Liver (tissue), 9 donors: ENCODE data around the gene ZRANB1. TPM values are rescaled to one million over a fixed set of nuclear protein-coding genes. Genes with fewer than 3 reads are reported as not detected.

Source experiments
- DNase-seq: peaks from one replicate; pipeline ENCODE4 v3.0.0-alpha.2; 2017; ENCODE audit warnings: low spot score
- H3K27ac ChIP-seq, 2 donors: one replicate each; pipeline ENCODE4 v1.7.0; 2013; ENCODE audit warnings: inconsistent platforms in 2 of 2, low read length in 2 of 2, control low read depth in 1 of 2, low read depth in 1 of 2, mild to moderate bottlenecking in 1 of 2
- H3K27me3 ChIP-seq, 4 donors: one replicate each; pipeline versions ENCODE4 v1.6.1 to v1.7.0; 2013; ENCODE audit warnings: low read length in 3 of 4, inconsistent platforms in 1 of 4, mild to moderate bottlenecking in 1 of 4, moderate library complexity in 1 of 4; ENCODE audit not compliant: control insufficient read depth in 4 of 4, insufficient read depth in 4 of 4
- H3K36me3 ChIP-seq, 4 donors: one replicate each; pipeline versions ENCODE4 v1.6.1 to v1.7.0; 2013; ENCODE audit warnings: low read length in 3 of 4, mild to moderate bottlenecking in 3 of 4, low read depth in 1 of 4, moderate library complexity in 1 of 4; ENCODE audit not compliant: control insufficient read depth in 4 of 4, insufficient read depth in 3 of 4
- H3K4me1 ChIP-seq, 4 donors: one replicate each; pipeline versions ENCODE4 v1.6.1 to v1.7.0; 2013; ENCODE audit warnings: low read length in 3 of 4, mild to moderate bottlenecking in 3 of 4, moderate library complexity in 1 of 4; ENCODE audit not compliant: control insufficient read depth in 4 of 4, insufficient read depth in 4 of 4
- H3K4me3 ChIP-seq, 3 donors: one replicate each; pipeline versions ENCODE4 v1.6.1 to v1.7.0; 2013; ENCODE audit warnings: low read length in 3 of 3, control low read depth in 1 of 3, low read depth in 1 of 3, mild to moderate bottlenecking in 1 of 3
- H3K9ac ChIP-seq, 2 donors: one replicate each; pipeline ENCODE4 v1.7.0; 2013; ENCODE audit warnings: low read length in 2 of 2, mild to moderate bottlenecking in 2 of 2, moderate library complexity in 2 of 2, control low read depth in 1 of 2, low read depth in 1 of 2
- H3K9me3 ChIP-seq, 4 donors: one replicate each; pipeline versions ENCODE4 v1.6.1 to v1.7.0; 2013; ENCODE audit warnings: low read length in 3 of 4; ENCODE audit not compliant: control insufficient read depth in 4 of 4
- EGR1 ChIP-seq, 2 donors: IDR thresholded peaks; 2 replicates each; pipeline ENCODE4 v1.6.1; 2016 to 2018; ENCODE audit warnings: antibody characterized with exemption in 2 of 2, low read depth in 2 of 2
- FOXA1 ChIP-seq: IDR thresholded peaks from 2 replicates; pipeline ENCODE4 v1.6.1; 2016; ENCODE audit warnings: antibody characterized with exemption
- FOXA2 ChIP-seq: IDR thresholded peaks from 2 replicates; pipeline ENCODE4 v1.6.1; 2016; ENCODE audit warnings: antibody characterized with exemption
- GABPA ChIP-seq, 2 donors: IDR thresholded peaks in 1 of 2; conservative IDR thresholded peaks in 1 of 2; 2 replicates each; pipeline ENCODE4 v1.6.1; 2016; ENCODE audit warnings: antibody characterized with exemption in 2 of 2, mild to moderate bottlenecking in 1 of 2, moderate library complexity in 1 of 2
- HNF4A ChIP-seq, 2 donors: conservative IDR thresholded peaks; 2 replicates each; pipeline ENCODE4 v1.6.1; 2016; ENCODE audit warnings: antibody characterized with exemption in 2 of 2, mild to moderate bottlenecking in 2 of 2
- HNF4G ChIP-seq: IDR thresholded peaks from 2 replicates; pipeline ENCODE4 v1.6.1; 2016; ENCODE audit warnings: antibody characterized with exemption
- JUND ChIP-seq, 2 donors: IDR thresholded peaks; 2 replicates each; pipeline ENCODE4 v1.6.1; 2016; ENCODE audit warnings: antibody characterized with exemption in 2 of 2
- NR2F2 ChIP-seq: IDR thresholded peaks from 2 replicates; pipeline ENCODE4 v1.6.1; 2016; ENCODE audit warnings: antibody characterized with exemption
- RAD21 ChIP-seq, 2 donors: IDR thresholded peaks; 2 replicates each; pipeline ENCODE4 v1.6.1; 2016; ENCODE audit warnings: antibody characterized with exemption in 2 of 2, mild to moderate bottlenecking in 2 of 2
- RXRA ChIP-seq, 2 donors: IDR thresholded peaks; 2 replicates each; pipeline ENCODE4 v1.6.1; 2017 to 2018; ENCODE audit warnings: antibody characterized with exemption in 2 of 2, mild to moderate bottlenecking in 1 of 2
- SP1 ChIP-seq: IDR thresholded peaks from 2 replicates; pipeline ENCODE4 v1.6.1; 2018; ENCODE audit warnings: antibody characterized with exemption, mild to moderate bottlenecking
- TAF1 ChIP-seq: conservative IDR thresholded peaks from 2 replicates; pipeline ENCODE4 v1.6.1; 2016; ENCODE audit warnings: antibody characterized with exemption, mild to moderate bottlenecking
- YY1 ChIP-seq: IDR thresholded peaks from 2 replicates; pipeline ENCODE4 v1.6.1; 2016; ENCODE audit warnings: antibody characterized with exemption, mild to moderate bottlenecking
- WGBS: extraction: QIAGEN DNeasy Blood & Tissue Kit; methylation state at CpG from one replicate; pipeline ENCODE4 v1.1.7; 2013; 5-methylcytosine and 5-hydroxymethylcytosine counted together
- polyA plus RNA-seq, 2 donors: library from polyadenylated mRNA; stranded (reverse) in 1 of 2; unstranded in 1 of 2; fragments of 200-250 nt in 1 of 2; fragments of >200 nt in 1 of 2; fragmentation: Nextera tagmentation in 1 of 2; extraction: Ambion mirVana in 1 of 2; gene quantifications; one replicate each; pipeline versions ENCODE4 v1.2.1 to v1.2.3, GENCODE V29; 2013 to 2015
- total RNA-seq, 2 donors: library from RNA; depleted of rRNA; stranded (reverse); fragments of >200 nt; gene quantifications; one replicate each; pipeline ENCODE4 v1.2.3, GENCODE V29; 2014
- TF ChIP-seq, protein P1 (sequence below): IDR thresholded peaks from 2 replicates; pipeline ENCODE4 v1.6.1; 2016; ENCODE audit warnings: antibody characterized with exemption, mild to moderate bottlenecking
- TF ChIP-seq, protein P2 (sequence below): IDR thresholded peaks from 2 replicates; pipeline ENCODE4 v1.6.1; 2016; ENCODE audit warnings: antibody characterized with exemption
- TF ChIP-seq, protein P3 (sequence below): IDR thresholded peaks from 2 replicates; pipeline ENCODE4 v1.6.1; 2016; ENCODE audit warnings: antibody characterized with exemption
- TF ChIP-seq, protein P4 (sequence below): IDR thresholded peaks from 2 replicates; pipeline ENCODE4 v1.6.1; 2016; ENCODE audit warnings: antibody characterized with exemption
- TF ChIP-seq, protein P5 (sequence below): fragments of 150-350 bp; IDR thresholded peaks from 2 replicates; pipeline ENCODE4 v1.5.1; 2017; ENCODE audit warnings: improper control_type of control experiment, low read depth, low read length; ENCODE audit not compliant: missing input control
- donor health status: healthy.
- donor health status: healthy.
- donor health status: healthy.
- donor health status: healthy.
- donor health status: healthy.

ZRANB1 gene
- total and polyA plus RNA-seq, 4 donors = 6.2 to 32.5 (median 14.4) TPM

DNA sequence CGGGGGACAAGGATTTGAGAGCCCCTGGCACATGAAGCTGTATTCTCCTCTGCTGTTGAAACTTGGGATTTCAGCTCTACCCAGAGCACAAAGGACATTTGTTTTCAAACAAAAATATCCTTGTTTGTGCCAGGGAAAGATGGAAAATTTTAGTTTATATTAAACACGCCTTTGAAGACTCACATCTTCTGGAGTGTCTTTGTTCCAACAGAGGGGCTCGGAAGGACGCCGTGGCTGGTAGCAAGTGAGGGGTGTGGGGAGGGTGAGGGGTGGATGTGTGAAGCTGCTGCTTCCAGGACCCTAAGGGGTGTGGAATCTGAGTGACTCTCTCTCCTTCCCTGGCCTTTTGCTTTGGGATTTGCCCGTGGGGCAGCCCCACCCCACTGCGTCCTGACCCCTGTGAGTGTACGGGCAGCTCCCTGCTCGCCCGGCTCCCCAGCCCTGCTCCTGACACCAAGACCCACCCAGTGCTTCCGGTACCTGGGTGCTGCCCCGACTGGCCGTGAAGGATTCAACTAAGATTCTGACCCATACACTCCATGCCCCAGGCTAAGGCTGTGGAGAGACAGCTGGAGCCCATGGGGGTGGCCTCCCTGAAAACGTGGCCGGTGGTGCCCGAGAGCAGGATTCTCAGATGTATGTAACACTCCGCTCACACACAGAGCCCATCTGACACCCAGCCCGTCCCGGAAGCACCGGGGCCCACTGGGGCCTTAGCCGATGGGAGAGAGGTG is 59.6 kb downstream of the ZRANB1 start:
- no peak for DNase-seq
- no peak overlapping the region for H3K9ac ChIP-seq
- H3K9me3 ChIP-seq = no peaks in the 10 kb centered on the region
- TF ChIP-seq SP1 = no peak
- no peak for TF ChIP-seq GABPA (IDR thresholded peaks at IDR 0.05 in 1 of 2, conservative IDR thresholded peaks at IDR 0.05 in 1 of 2)
- no peak for TF ChIP-seq RXRA (IDR thresholded peaks at IDR 0.05)
- TF ChIP-seq, protein P1, sequence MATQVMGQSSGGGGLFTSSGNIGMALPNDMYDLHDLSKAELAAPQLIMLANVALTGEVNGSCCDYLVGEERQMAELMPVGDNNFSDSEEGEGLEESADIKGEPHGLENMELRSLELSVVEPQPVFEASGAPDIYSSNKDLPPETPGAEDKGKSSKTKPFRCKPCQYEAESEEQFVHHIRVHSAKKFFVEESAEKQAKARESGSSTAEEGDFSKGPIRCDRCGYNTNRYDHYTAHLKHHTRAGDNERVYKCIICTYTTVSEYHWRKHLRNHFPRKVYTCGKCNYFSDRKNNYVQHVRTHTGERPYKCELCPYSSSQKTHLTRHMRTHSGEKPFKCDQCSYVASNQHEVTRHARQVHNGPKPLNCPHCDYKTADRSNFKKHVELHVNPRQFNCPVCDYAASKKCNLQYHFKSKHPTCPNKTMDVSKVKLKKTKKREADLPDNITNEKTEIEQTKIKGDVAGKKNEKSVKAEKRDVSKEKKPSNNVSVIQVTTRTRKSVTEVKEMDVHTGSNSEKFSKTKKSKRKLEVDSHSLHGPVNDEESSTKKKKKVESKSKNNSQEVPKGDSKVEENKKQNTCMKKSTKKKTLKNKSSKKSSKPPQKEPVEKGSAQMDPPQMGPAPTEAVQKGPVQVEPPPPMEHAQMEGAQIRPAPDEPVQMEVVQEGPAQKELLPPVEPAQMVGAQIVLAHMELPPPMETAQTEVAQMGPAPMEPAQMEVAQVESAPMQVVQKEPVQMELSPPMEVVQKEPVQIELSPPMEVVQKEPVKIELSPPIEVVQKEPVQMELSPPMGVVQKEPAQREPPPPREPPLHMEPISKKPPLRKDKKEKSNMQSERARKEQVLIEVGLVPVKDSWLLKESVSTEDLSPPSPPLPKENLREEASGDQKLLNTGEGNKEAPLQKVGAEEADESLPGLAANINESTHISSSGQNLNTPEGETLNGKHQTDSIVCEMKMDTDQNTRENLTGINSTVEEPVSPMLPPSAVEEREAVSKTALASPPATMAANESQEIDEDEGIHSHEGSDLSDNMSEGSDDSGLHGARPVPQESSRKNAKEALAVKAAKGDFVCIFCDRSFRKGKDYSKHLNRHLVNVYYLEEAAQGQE = no peak
- TF ChIP-seq, protein P2, sequence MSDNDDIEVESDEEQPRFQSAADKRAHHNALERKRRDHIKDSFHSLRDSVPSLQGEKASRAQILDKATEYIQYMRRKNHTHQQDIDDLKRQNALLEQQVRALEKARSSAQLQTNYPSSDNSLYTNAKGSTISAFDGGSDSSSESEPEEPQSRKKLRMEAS = no peak
- no peak for TF ChIP-seq FOXA1
- TF ChIP-seq, protein P3, sequence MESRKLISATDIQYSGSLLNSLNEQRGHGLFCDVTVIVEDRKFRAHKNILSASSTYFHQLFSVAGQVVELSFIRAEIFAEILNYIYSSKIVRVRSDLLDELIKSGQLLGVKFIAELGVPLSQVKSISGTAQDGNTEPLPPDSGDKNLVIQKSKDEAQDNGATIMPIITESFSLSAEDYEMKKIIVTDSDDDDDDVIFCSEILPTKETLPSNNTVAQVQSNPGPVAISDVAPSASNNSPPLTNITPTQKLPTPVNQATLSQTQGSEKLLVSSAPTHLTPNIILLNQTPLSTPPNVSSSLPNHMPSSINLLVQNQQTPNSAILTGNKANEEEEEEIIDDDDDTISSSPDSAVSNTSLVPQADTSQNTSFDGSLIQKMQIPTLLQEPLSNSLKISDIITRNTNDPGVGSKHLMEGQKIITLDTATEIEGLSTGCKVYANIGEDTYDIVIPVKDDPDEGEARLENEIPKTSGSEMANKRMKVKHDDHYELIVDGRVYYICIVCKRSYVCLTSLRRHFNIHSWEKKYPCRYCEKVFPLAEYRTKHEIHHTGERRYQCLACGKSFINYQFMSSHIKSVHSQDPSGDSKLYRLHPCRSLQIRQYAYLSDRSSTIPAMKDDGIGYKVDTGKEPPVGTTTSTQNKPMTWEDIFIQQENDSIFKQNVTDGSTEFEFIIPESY = no peak
- no peak for TF ChIP-seq JUND (IDR thresholded peaks at IDR 0.05)
- TF ChIP-seq FOXA2 = no peak
- TF ChIP-seq HNF4A (conservative IDR thresholded peaks at IDR 0.05) = no peak
- no peak for TF ChIP-seq NR2F2
- 87% methylated on average over 21 of the region's 21 CpGs for WGBS
- H3K36me3 ChIP-seq = no peaks in the 10 kb centered on the region
- no peak overlapping the region for H3K27ac ChIP-seq
- H3K4me3 ChIP-seq = no peak overlapping the region
- H3K4me1 ChIP-seq = no peaks in the 10 kb centered on the region
- no peaks in the 10 kb centered on the region for H3K27me3 ChIP-seq

DNA sequence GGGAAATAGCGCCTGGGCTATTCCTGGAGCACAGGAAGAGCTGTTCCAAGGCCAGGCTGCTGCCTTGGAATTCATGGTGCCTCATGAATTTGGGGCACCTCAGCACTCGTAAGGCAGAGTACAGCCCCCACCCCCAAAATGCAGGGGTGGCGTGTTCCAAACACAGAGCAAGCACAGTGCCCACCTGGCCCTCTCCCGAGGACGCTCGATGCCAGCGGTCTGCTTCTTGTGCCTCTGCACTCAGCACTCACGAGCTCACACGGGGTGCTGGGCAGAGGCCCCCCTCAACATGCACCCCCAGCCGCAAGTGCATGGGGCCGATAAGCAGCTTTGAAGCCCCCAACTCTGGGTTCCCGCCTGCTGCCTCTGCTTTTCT is 60.1 kb downstream of the ZRANB1 start:
- Histone ChIP-seq H3K9me3 (no peaks in the 10 kb centered on the region), H3K27ac (no peak overlapping the region), H3K9ac (no peak overlapping the region), H3K4me1 (no peaks in the 10 kb centered on the region), H3K4me3 (no peak overlapping the region), H3K36me3 (no peaks in the 10 kb centered on the region), H3K27me3 (no peaks in the 10 kb centered on the region)
- WGBS = 91% methylated on average over 12 of the region's 12 CpGs
- no peak for DNase-seq
- TF ChIP-seq RAD21 (IDR thresholded peaks at IDR 0.05) = no peak
- TF ChIP-seq, protein P3 = no peak
- TF ChIP-seq HNF4G = no peak
- TF ChIP-seq HNF4A (conservative IDR thresholded peaks at IDR 0.05) = no peak
- TF ChIP-seq SP1 = no peak
- TF ChIP-seq NR2F2 = no peak
- TF ChIP-seq, protein P4, sequence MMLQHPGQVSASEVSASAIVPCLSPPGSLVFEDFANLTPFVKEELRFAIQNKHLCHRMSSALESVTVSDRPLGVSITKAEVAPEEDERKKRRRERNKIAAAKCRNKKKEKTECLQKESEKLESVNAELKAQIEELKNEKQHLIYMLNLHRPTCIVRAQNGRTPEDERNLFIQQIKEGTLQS = no peak
- no peak for TF ChIP-seq RXRA (IDR thresholded peaks at IDR 0.05)
- TF ChIP-seq YY1 = no peak
- TF ChIP-seq GABPA (IDR thresholded peaks at IDR 0.05 in 1 of 2, conservative IDR thresholded peaks at IDR 0.05 in 1 of 2) = no peak
- TF ChIP-seq JUND (IDR thresholded peaks at IDR 0.05) = no peak
- TF ChIP-seq EGR1 (IDR thresholded peaks at IDR 0.05; ENCODE audit: low read depth in 2 of 2) = no peak
- TF ChIP-seq, protein P5, sequence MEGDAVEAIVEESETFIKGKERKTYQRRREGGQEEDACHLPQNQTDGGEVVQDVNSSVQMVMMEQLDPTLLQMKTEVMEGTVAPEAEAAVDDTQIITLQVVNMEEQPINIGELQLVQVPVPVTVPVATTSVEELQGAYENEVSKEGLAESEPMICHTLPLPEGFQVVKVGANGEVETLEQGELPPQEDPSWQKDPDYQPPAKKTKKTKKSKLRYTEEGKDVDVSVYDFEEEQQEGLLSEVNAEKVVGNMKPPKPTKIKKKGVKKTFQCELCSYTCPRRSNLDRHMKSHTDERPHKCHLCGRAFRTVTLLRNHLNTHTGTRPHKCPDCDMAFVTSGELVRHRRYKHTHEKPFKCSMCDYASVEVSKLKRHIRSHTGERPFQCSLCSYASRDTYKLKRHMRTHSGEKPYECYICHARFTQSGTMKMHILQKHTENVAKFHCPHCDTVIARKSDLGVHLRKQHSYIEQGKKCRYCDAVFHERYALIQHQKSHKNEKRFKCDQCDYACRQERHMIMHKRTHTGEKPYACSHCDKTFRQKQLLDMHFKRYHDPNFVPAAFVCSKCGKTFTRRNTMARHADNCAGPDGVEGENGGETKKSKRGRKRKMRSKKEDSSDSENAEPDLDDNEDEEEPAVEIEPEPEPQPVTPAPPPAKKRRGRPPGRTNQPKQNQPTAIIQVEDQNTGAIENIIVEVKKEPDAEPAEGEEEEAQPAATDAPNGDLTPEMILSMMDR = no peak
- no peak for TF ChIP-seq FOXA2
- no peak for TF ChIP-seq FOXA1
- TF ChIP-seq, protein P2 = no peak
- no peak for TF ChIP-seq TAF1
